Gastroesophageal sphincter (tissue), 3 donors: ENCODE results near the gene PODXL2.

Source experiments
- POLR2A ChIP-seq, 2 donors: fragments of 450-650 bp; IDR thresholded peaks; one replicate each; pipeline ENCODE4 v1.6.1; 2017; ENCODE audit warnings: antibody characterized with exemption in 2 of 2, mild to moderate bottlenecking in 2 of 2, moderate library complexity in 1 of 2
- TF ChIP-seq, protein P1 (sequence below), 4 experiments: fragments of 200-600 bp in 2 of 4; fragments of 450-650 bp in 2 of 4; sonication (generic) in 1 of 4; IDR thresholded peaks; one replicate each; pipeline ENCODE4 v1.5.1; 2017 to 2019; ENCODE audit warnings: antibody characterized with exemption in 4 of 4, mild to moderate bottlenecking in 2 of 4, moderate library complexity in 2 of 4

GRCh38 chr3:127676921-127677351 lies 48.0 kb downstream of the PODXL2 start:
- TF ChIP-seq, protein P1, sequence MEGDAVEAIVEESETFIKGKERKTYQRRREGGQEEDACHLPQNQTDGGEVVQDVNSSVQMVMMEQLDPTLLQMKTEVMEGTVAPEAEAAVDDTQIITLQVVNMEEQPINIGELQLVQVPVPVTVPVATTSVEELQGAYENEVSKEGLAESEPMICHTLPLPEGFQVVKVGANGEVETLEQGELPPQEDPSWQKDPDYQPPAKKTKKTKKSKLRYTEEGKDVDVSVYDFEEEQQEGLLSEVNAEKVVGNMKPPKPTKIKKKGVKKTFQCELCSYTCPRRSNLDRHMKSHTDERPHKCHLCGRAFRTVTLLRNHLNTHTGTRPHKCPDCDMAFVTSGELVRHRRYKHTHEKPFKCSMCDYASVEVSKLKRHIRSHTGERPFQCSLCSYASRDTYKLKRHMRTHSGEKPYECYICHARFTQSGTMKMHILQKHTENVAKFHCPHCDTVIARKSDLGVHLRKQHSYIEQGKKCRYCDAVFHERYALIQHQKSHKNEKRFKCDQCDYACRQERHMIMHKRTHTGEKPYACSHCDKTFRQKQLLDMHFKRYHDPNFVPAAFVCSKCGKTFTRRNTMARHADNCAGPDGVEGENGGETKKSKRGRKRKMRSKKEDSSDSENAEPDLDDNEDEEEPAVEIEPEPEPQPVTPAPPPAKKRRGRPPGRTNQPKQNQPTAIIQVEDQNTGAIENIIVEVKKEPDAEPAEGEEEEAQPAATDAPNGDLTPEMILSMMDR (IDR thresholded peaks at IDR 0.05) = no peak
- TF ChIP-seq POLR2A (IDR thresholded peaks at IDR 0.05) = no peak
